H9 (cell line): Measurements from ENCODE around the gene DBX2. TPM values are rescaled to one million over a fixed set of nuclear protein-coding genes. Genes with fewer than 3 reads are reported as not detected.

ENCODE experiments used
- DNase-seq: peaks from one replicate; pipeline ENCODE4 v3.0.0-alpha.2; 2017
- H2AFZ ChIP-seq: one replicate; pipeline ENCODE4 v1.6.1; 2013; ENCODE audit warnings: mild to moderate bottlenecking, low read length, control low read depth, moderate library complexity
- H2AK5ac ChIP-seq: 2 replicates; pipeline ENCODE4 v1.6.1; 2013; ENCODE audit warnings: low read length, control low read depth, mixed read lengths; ENCODE audit not compliant: insufficient read length
- H2BK120ac ChIP-seq: one replicate; pipeline ENCODE4 v1.6.1; 2013; ENCODE audit warnings: low read depth, mild to moderate bottlenecking, low read length, control low read depth, inconsistent platforms; ENCODE audit not compliant: poor library complexity, severe bottlenecking
- H2BK12ac ChIP-seq: 2 replicates; pipeline ENCODE4 v1.6.1; 2013; ENCODE audit warnings: low read length, control low read depth, mixed read lengths, low read depth; ENCODE audit not compliant: insufficient read length
- H2BK15ac ChIP-seq: 2 replicates; pipeline ENCODE4 v1.6.1; 2013; ENCODE audit warnings: low read depth, low read length, control low read depth
- H2BK20ac ChIP-seq: one replicate; pipeline ENCODE4 v1.6.1; 2013; ENCODE audit warnings: low read depth, mild to moderate bottlenecking, low read length, control low read depth, inconsistent platforms; ENCODE audit not compliant: poor library complexity, severe bottlenecking
- H2BK5ac ChIP-seq: 2 replicates; pipeline ENCODE4 v1.6.1; 2013; ENCODE audit warnings: low read length, control low read depth, mixed read lengths; ENCODE audit not compliant: insufficient read length
- H3K14ac ChIP-seq: 2 replicates; pipeline ENCODE4 v1.6.1; 2013; ENCODE audit warnings: low read length, control low read depth; ENCODE audit not compliant: insufficient read depth
- H3K18ac ChIP-seq: 2 replicates; pipeline ENCODE4 v1.6.1; 2013; ENCODE audit warnings: low read depth, mild to moderate bottlenecking, mixed read lengths, low read length, control low read depth; ENCODE audit not compliant: insufficient read length
- H3K23ac ChIP-seq: 2 replicates; pipeline ENCODE4 v1.6.1; 2013; ENCODE audit warnings: low read length, control low read depth, mixed read lengths, low read depth; ENCODE audit not compliant: insufficient read length
- H3K23me2 ChIP-seq: 2 replicates; pipeline ENCODE4 v1.6.1; 2013; ENCODE audit warnings: low read depth, mild to moderate bottlenecking, mixed read lengths, low read length, control low read depth; ENCODE audit not compliant: insufficient read length, poor library complexity, severe bottlenecking
- H3K27ac ChIP-seq: 2 replicates; pipeline ENCODE4 v1.5.1; 2013; ENCODE audit warnings: low read length, control low read depth, mixed read lengths, low read depth; ENCODE audit not compliant: insufficient read length
- H3K27me3 ChIP-seq: 2 replicates; pipeline ENCODE4 v1.6.1; 2013; ENCODE audit warnings: low read length, control low read depth, inconsistent platforms; ENCODE audit not compliant: insufficient read depth
- H3K4ac ChIP-seq: 2 replicates; pipeline ENCODE4 v1.6.1; 2013; ENCODE audit warnings: low read depth, mild to moderate bottlenecking, control low read depth, inconsistent platforms, low read length, moderate library complexity
- H3K4me1 ChIP-seq: 2 replicates; pipeline ENCODE4 v1.6.1; 2013; ENCODE audit warnings: low read length, control low read depth, inconsistent platforms; ENCODE audit not compliant: insufficient read depth
- H3K4me2 ChIP-seq: 2 replicates; pipeline ENCODE4 v1.6.1; 2013; ENCODE audit warnings: low read length, control low read depth, mixed read lengths; ENCODE audit not compliant: insufficient read length, insufficient read depth
- H3K56ac ChIP-seq: 2 replicates; pipeline ENCODE4 v1.6.1; 2013; ENCODE audit warnings: low read depth, mild to moderate bottlenecking, mixed read lengths, low read length, control low read depth; ENCODE audit not compliant: insufficient read length
- H3K79me1 ChIP-seq: 2 replicates; pipeline ENCODE4 v1.6.1; 2013; ENCODE audit warnings: low read depth, mild to moderate bottlenecking, moderate library complexity, low read length, control low read depth, inconsistent platforms; ENCODE audit not compliant: insufficient read depth, poor library complexity, severe bottlenecking
- H3K79me2 ChIP-seq: 2 replicates; pipeline ENCODE4 v1.6.1; 2013; ENCODE audit warnings: low read length, control low read depth, inconsistent platforms; ENCODE audit not compliant: insufficient read depth
- H3K9ac ChIP-seq: 2 replicates; pipeline ENCODE4 v1.6.1; 2013; ENCODE audit warnings: low read length, control low read depth, mixed read lengths; ENCODE audit not compliant: insufficient read length; ENCODE audit errors: extremely low read depth
- H3K9me3 ChIP-seq: one replicate; pipeline ENCODE4 v1.6.1; 2013; ENCODE audit warnings: low read depth, low read length, inconsistent platforms; ENCODE audit not compliant: control insufficient read depth
- H3T11ph ChIP-seq: one replicate; pipeline ENCODE4 v1.6.1; 2013; ENCODE audit warnings: mild to moderate bottlenecking, low read length, control low read depth, inconsistent platforms
- H4K20me1 ChIP-seq: one replicate; pipeline ENCODE4 v1.6.1; 2013; ENCODE audit not compliant: control insufficient read depth, insufficient read length, insufficient read depth
- H4K5ac ChIP-seq: 2 replicates; pipeline ENCODE4 v1.6.1; 2013; ENCODE audit warnings: low read depth, mild to moderate bottlenecking, mixed read lengths, low read length, control low read depth; ENCODE audit not compliant: insufficient read length
- H4K8ac ChIP-seq: replicated peaks from 2 replicates; pipeline ENCODE4 v1.6.1; 2013; ENCODE audit warnings: low read length, control low read depth, mixed read lengths, low read depth; ENCODE audit not compliant: insufficient read length
- H4K91ac ChIP-seq: 2 replicates; pipeline ENCODE4 v1.6.1; 2013; ENCODE audit warnings: low read depth, mild to moderate bottlenecking, moderate library complexity, mixed read lengths, low read length, control low read depth; ENCODE audit not compliant: insufficient read length
- H3K27ac Mint-ChIP-seq, 3 experiments: 2 replicates in 2 of 3; 3 replicates in 1 of 3; pipeline ENCODE4 v1.8.0; 2020 to 2021; ENCODE audit warnings: mixed read lengths in 3 of 3, mild to moderate bottlenecking in 1 of 3, moderate library complexity in 1 of 3
- H3K27me3 Mint-ChIP-seq: 2 replicates; pipeline ENCODE4 v1.8.0; 2021; ENCODE audit warnings: low read depth, mild to moderate bottlenecking, moderate library complexity, mixed read lengths
- H3K36me3 Mint-ChIP-seq, 3 experiments: 2 replicates in 2 of 3; 3 replicates in 1 of 3; pipeline ENCODE4 v1.8.0; 2020 to 2021; ENCODE audit warnings: low read depth in 3 of 3, mixed read lengths in 3 of 3; ENCODE audit not compliant: insufficient read depth in 1 of 3
- H3K4me1 Mint-ChIP-seq, 2 experiments: 2 replicates each; pipeline ENCODE4 v1.8.0; 2020; ENCODE audit warnings: mixed read lengths in 2 of 2
- H3K4me3 Mint-ChIP-seq, 2 experiments: 2 replicates in 1 of 2; 3 replicates in 1 of 2; pipeline ENCODE4 v1.8.0; 2020 to 2021; ENCODE audit warnings: mild to moderate bottlenecking in 2 of 2, mixed read lengths in 2 of 2, moderate library complexity in 1 of 2
- H3K9me3 Mint-ChIP-seq, 2 experiments: 2 replicates in 1 of 2; 3 replicates in 1 of 2; pipeline ENCODE4 v1.8.0; 2020; ENCODE audit warnings: mild to moderate bottlenecking in 2 of 2, mixed read lengths in 2 of 2, moderate library complexity in 1 of 2
- WGBS: extraction: QIAGEN DNeasy Blood & Tissue Kit; methylation state at CpG from one replicate; pipeline ENCODE4 v1.1.7; 2013; ENCODE audit warnings: missing lambda C conversion rate, low lambda C conversion rate, mixed read lengths; ENCODE audit not compliant: insufficient read length; ENCODE audit errors: extremely low coverage; 5-methylcytosine and 5-hydroxymethylcytosine counted together
- total RNA-seq: library from RNA; stranded (reverse); gene quantifications from 2 replicates; pipeline ENCODE4 v1.2.1, GENCODE V29; 2021
- TF ChIP-seq, protein P1 (sequence below): fragments of 200-600 bp; sonication (generic); conservative IDR thresholded peaks from 3 replicates; pipeline ENCODE4 v1.8.0; 2021; ENCODE audit warnings: antibody characterized with exemption, mild to moderate bottlenecking

The DBX2 gene
- total RNA-seq, 1 experiment from 2014 or later: not detected

DNA sequence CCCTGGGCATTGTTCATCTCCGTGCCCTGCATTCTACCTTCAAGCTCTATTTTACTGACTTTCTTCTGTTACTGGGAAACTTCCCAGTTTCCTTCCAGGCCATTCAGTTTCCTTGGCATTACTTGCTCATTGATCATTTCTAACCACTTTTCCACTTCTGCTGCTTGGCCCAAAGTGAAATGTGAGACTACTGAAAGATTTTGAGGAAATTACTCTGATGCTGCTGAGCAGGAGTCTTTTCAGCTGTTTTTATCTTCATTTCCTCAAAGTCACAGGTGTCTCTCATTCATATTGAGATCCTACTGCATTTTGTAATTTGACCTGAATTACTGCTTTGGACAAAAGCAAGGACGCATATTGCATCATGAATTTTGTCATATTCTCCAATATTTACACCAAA, 26.4 kb upstream of the DBX2 start:
- peak overlapping the region; percentile 23 for H2AFZ ChIP-seq

More for the DNA sequence above, 26.4 kb upstream of the DBX2 start:
- Histone ChIP-seq H3K23ac (no peak overlapping the region), H3K9ac (no peak overlapping the region), H2BK12ac (no peak overlapping the region), H3K23me2 (no peaks in the 10 kb centered on the region), H2BK15ac (no peak overlapping the region), H3K4ac (no peak overlapping the region), H3K18ac (no peak overlapping the region), H3K4me2 (peak overlapping the region; percentile 49), H4K20me1 (no peaks in the 10 kb centered on the region), H3K79me2 (no peaks in the 10 kb centered on the region), H3T11ph (no peak overlapping the region), H4K91ac (no peak overlapping the region), H3K56ac (no peak overlapping the region), H2AK5ac (no peak overlapping the region), H3K27ac (peak overlapping the region; percentile 66), H2BK120ac (no peak overlapping the region), H2BK20ac (no peak overlapping the region), H3K14ac (no peak overlapping the region), H3K9me3 (no peaks in the 10 kb centered on the region), H4K8ac (no peak overlapping the region), H3K4me1 (peaks cover 14% of the 10 kb centered on the region), H3K27me3 (no peaks in the 10 kb centered on the region), H2BK5ac (no peak overlapping the region), H3K79me1 (no peaks in the 10 kb centered on the region), H4K5ac (no peak overlapping the region)
- Mint-ChIP-seq H3K9me3 (no peaks in the 10 kb centered on the region; a peak in 1 of 5 replicates), H3K36me3 (no peaks in the 10 kb centered on the region), H3K27ac (peak overlapping the region; percentile 16 to 96 (median 81)), H3K4me1 (peaks cover 30 to 38% of the 10 kb centered on the region in 2 experiments), H3K27me3 (no peaks in the 10 kb centered on the region), H3K4me3 (peak overlapping the region; percentile 12 to 69; a peak in 4 of 5 replicates)
- TF ChIP-seq, protein P1, sequence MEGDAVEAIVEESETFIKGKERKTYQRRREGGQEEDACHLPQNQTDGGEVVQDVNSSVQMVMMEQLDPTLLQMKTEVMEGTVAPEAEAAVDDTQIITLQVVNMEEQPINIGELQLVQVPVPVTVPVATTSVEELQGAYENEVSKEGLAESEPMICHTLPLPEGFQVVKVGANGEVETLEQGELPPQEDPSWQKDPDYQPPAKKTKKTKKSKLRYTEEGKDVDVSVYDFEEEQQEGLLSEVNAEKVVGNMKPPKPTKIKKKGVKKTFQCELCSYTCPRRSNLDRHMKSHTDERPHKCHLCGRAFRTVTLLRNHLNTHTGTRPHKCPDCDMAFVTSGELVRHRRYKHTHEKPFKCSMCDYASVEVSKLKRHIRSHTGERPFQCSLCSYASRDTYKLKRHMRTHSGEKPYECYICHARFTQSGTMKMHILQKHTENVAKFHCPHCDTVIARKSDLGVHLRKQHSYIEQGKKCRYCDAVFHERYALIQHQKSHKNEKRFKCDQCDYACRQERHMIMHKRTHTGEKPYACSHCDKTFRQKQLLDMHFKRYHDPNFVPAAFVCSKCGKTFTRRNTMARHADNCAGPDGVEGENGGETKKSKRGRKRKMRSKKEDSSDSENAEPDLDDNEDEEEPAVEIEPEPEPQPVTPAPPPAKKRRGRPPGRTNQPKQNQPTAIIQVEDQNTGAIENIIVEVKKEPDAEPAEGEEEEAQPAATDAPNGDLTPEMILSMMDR: no peak
- WGBS: no CpG with 5 or more reads among the region's 2 CpGs
- DNase-seq: no peak
